Activated naive CD4-positive, alpha-beta T cell treated with anti-CD3 and anti-CD28 coated beads, Interleukin-2, amount 50 U/mL, for 72 hours (primary cell): Measurements from ENCODE around the gene LYRM4. TPM values are rescaled to one million over a fixed set of nuclear protein-coding genes. Genes with fewer than 3 reads are reported as not detected.
"Not testable (repeated sequence)": the region's sequence is repeated elsewhere in the genome, so short reads cannot be mapped to it uniquely, and the experiment has no call there.

Source experiments
- ATAC-seq, 2 donors: fragments of 150-1000 bp; cut with Tn5 transposase; 2 replicates each; pipeline ENCODE4 v1.10.0; 2021; ENCODE audit warnings: mild to moderate bottlenecking in 2 of 2, moderate library complexity in 2 of 2
- DNase-seq, 2 donors: peaks; one replicate each; pipeline ENCODE4 v3.0.0; 2021 to 2022; ENCODE audit warnings: low spot score in 2 of 2
- H3K27ac Mint-ChIP-seq, 2 donors: one replicate each; pipeline ENCODE4 v1.8.0; 2022; ENCODE audit warnings: mild to moderate bottlenecking in 2 of 2, mixed read lengths in 2 of 2
- H3K36me3 Mint-ChIP-seq, 2 donors: one replicate each; pipeline ENCODE4 v1.8.0; 2022; ENCODE audit warnings: mixed read lengths in 2 of 2
- H3K9me3 Mint-ChIP-seq, 2 donors: one replicate each; pipeline ENCODE4 v1.8.0; 2022; ENCODE audit warnings: mixed read lengths in 2 of 2
- total RNA-seq, 2 donors: library from RNA; stranded (reverse); gene quantifications; one replicate each; pipeline ENCODE4 v1.2.3, GENCODE V29; 2022

The LYRM4 gene
- total RNA-seq, 2 donors from 2014 or later = 32.7 to 40.7 TPM

GRCh38 chr6:5061152-5061551, 199.6 kb downstream of the LYRM4 start:
- Mint-ChIP-seq H3K27ac (no peak overlapping the region), H3K36me3 (no peaks in the 10 kb centered on the region), H3K9me3 (no peaks in the 10 kb centered on the region)
- DNase-seq (no peak), ATAC-seq (no peak)

- not testable (repeated sequence) for ATAC-seq, H3K9me3 Mint-ChIP-seq, DNase-seq, H3K36me3 Mint-ChIP-seq, H3K27ac Mint-ChIP-seq
These were observed 200.3 kb downstream of the LYRM4 start for GRCh38 chr6:5060439-5060838.

- DNase-seq (no peak), ATAC-seq (no peak)
- no peaks in the 10 kb centered on the region for H3K9me3 Mint-ChIP-seq
- no peaks in the 10 kb centered on the region for H3K36me3 Mint-ChIP-seq
- H3K27ac Mint-ChIP-seq = no peak overlapping the region
These were observed 201.5 kb downstream of the LYRM4 start for GRCh38 chr6:5059036-5059896.

Other genes with a start within 250 kb of the LYRM4 start
- gene PPP1R3G, start 175.6 kb downstream of the LYRM4 start, total RNA-seq = under 1 TPM; 0.07 to 0.47 TPM
- 10 to 100 TPM in 1 of 2 donors, 1 to 10 TPM in 1; 8.2 to 29.0 TPM for gene FARS2, start 563 bp upstream of the LYRM4 start, total RNA-seq